Panc1 (cell line): ENCODE measurements around the gene CXorf49.
"Not testable (repeated sequence)": the region's sequence is repeated elsewhere in the genome, so short reads cannot be mapped to it uniquely, and the experiment has no call there.

Experiments used
- POLR2AphosphoS5 ChIP-seq: IDR thresholded peaks from 2 replicates; pipeline ENCODE4 v1.6.1; 2012; ENCODE audit warnings: mild to moderate bottlenecking, low read depth, low read length, moderate library complexity
- TCF7L2 ChIP-seq: IDR thresholded peaks from 2 replicates; pipeline ENCODE4 v1.6.1; 2011; ENCODE audit warnings: mild to moderate bottlenecking, low read depth, low read length, inconsistent platforms
- TF ChIP-seq, protein P1 (sequence below): fragments of 450-650 bp; IDR thresholded peaks from 2 replicates; pipeline ENCODE4 v1.5.1; 2017; ENCODE audit warnings: mild to moderate bottlenecking
- TF ChIP-seq, protein P2 (sequence below), 2 experiments: IDR thresholded peaks; 2 replicates each; pipeline ENCODE4 v1.6.1; 2011 to 2012; ENCODE audit warnings: low read depth in 2 of 2, control low read depth in 1 of 2, low read length in 1 of 2, mild to moderate bottlenecking in 1 of 2, moderate library complexity in 1 of 2; ENCODE audit not compliant: insufficient read depth in 1 of 2

DNA sequence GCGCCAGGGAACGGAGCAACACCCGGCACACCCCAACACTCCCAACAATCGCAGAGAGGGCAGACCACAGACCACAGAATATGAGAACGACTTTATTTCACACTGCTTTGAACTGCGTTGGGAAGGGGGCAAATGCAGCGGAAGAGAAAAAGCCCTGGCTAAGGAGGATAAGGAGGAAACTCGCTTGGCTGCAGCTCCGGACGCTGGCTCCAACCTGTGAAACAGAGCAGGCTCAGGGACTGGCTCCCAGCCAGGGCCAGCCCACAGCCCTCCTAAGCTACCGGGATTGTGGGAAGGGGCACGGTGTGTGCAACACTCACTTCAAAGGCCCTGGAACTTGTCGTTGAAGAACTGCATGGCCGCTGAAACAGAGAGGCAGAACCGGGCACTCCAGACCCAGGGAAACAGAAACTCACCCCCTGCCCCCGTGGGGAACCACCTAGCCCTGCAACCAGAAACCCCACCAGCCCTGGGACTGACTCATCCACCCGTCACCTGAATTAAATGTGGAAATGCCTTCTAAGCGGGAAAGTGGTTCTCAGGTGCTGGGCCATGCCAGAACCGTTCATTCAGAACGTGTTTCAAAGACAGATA, 42.7 kb upstream of the CXorf49 start:
- TF ChIP-seq POLR2AphosphoS5, TCF7L2: not testable (repeated sequence)
- TF ChIP-seq, protein P1, sequence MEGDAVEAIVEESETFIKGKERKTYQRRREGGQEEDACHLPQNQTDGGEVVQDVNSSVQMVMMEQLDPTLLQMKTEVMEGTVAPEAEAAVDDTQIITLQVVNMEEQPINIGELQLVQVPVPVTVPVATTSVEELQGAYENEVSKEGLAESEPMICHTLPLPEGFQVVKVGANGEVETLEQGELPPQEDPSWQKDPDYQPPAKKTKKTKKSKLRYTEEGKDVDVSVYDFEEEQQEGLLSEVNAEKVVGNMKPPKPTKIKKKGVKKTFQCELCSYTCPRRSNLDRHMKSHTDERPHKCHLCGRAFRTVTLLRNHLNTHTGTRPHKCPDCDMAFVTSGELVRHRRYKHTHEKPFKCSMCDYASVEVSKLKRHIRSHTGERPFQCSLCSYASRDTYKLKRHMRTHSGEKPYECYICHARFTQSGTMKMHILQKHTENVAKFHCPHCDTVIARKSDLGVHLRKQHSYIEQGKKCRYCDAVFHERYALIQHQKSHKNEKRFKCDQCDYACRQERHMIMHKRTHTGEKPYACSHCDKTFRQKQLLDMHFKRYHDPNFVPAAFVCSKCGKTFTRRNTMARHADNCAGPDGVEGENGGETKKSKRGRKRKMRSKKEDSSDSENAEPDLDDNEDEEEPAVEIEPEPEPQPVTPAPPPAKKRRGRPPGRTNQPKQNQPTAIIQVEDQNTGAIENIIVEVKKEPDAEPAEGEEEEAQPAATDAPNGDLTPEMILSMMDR: not testable (repeated sequence)
- TF ChIP-seq, protein P2, sequence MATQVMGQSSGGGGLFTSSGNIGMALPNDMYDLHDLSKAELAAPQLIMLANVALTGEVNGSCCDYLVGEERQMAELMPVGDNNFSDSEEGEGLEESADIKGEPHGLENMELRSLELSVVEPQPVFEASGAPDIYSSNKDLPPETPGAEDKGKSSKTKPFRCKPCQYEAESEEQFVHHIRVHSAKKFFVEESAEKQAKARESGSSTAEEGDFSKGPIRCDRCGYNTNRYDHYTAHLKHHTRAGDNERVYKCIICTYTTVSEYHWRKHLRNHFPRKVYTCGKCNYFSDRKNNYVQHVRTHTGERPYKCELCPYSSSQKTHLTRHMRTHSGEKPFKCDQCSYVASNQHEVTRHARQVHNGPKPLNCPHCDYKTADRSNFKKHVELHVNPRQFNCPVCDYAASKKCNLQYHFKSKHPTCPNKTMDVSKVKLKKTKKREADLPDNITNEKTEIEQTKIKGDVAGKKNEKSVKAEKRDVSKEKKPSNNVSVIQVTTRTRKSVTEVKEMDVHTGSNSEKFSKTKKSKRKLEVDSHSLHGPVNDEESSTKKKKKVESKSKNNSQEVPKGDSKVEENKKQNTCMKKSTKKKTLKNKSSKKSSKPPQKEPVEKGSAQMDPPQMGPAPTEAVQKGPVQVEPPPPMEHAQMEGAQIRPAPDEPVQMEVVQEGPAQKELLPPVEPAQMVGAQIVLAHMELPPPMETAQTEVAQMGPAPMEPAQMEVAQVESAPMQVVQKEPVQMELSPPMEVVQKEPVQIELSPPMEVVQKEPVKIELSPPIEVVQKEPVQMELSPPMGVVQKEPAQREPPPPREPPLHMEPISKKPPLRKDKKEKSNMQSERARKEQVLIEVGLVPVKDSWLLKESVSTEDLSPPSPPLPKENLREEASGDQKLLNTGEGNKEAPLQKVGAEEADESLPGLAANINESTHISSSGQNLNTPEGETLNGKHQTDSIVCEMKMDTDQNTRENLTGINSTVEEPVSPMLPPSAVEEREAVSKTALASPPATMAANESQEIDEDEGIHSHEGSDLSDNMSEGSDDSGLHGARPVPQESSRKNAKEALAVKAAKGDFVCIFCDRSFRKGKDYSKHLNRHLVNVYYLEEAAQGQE (IDR thresholded peaks at IDR 0.05; ENCODE audit: insufficient read depth in 1 of 2, low read depth in 2 of 2, low read length in 1 of 2): not testable (repeated sequence)
